RWPE1 (cell line): Measurements from ENCODE around the gene MADD.

Source experiments
- CTCF ChIA-PET: fragments of 350-600 bp; sonication (Branson Sonifier 250); formaldehyde crosslinking; extraction: SDS; loops from one replicate; lab custom pipeline; 2021; lab: Yijun Ruan, JAX
- POLR2A ChIA-PET: fragments of 400-600 bp; formaldehyde crosslinking; extraction: SDS; loops from one replicate; lab custom pipeline; 2020; ENCODE audit warnings: antibody characterized with exemption; ENCODE audit not compliant: low non-redundant PET; lab: Yijun Ruan, JAX
- DNase-seq: peaks from one replicate; pipeline ENCODE4 v3.0.0; 2012; ENCODE audit warnings: low spot score
- H3K27ac ChIP-seq: fragments of 450-650 bp; 2 replicates; pipeline ENCODE4 v1.5.1; 2017
- TF ChIP-seq, protein P1 (sequence below): fragments of 450-650 bp; conservative IDR thresholded peaks from 2 replicates; pipeline ENCODE4 v1.5.1; 2017; ENCODE audit warnings: low read depth, mild to moderate bottlenecking

The MADD gene

DNA sequence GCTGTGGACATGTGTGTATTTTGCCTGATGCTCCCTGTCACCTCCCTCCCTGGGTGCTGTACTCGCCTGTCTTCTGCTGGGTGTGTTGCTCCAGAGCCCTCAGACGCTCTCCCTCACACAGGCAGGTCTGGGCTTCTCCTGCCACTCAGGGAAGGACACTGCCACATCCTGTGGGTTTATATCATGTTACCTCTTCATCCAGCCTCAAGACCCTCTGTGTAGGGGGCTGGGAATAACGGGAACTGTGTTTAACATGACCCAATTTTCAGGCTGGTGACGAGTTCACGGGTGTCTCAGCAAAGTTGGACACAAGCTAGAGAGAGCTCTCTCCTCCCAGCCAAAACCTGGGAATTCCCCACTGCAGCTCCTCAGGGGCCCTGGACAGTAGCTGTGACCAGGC lies 58.0 kb downstream of the MADD start:
- ChIA-PET CTCF (no interaction called here), POLR2A (no interaction called here)
- 0 out of 2 replicates have a peak overlapping the region, but pooled peaks have one; percentile 9 for H3K27ac ChIP-seq
- DNase-seq = no peak
- TF ChIP-seq, protein P1, sequence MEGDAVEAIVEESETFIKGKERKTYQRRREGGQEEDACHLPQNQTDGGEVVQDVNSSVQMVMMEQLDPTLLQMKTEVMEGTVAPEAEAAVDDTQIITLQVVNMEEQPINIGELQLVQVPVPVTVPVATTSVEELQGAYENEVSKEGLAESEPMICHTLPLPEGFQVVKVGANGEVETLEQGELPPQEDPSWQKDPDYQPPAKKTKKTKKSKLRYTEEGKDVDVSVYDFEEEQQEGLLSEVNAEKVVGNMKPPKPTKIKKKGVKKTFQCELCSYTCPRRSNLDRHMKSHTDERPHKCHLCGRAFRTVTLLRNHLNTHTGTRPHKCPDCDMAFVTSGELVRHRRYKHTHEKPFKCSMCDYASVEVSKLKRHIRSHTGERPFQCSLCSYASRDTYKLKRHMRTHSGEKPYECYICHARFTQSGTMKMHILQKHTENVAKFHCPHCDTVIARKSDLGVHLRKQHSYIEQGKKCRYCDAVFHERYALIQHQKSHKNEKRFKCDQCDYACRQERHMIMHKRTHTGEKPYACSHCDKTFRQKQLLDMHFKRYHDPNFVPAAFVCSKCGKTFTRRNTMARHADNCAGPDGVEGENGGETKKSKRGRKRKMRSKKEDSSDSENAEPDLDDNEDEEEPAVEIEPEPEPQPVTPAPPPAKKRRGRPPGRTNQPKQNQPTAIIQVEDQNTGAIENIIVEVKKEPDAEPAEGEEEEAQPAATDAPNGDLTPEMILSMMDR = no peak

DNA sequence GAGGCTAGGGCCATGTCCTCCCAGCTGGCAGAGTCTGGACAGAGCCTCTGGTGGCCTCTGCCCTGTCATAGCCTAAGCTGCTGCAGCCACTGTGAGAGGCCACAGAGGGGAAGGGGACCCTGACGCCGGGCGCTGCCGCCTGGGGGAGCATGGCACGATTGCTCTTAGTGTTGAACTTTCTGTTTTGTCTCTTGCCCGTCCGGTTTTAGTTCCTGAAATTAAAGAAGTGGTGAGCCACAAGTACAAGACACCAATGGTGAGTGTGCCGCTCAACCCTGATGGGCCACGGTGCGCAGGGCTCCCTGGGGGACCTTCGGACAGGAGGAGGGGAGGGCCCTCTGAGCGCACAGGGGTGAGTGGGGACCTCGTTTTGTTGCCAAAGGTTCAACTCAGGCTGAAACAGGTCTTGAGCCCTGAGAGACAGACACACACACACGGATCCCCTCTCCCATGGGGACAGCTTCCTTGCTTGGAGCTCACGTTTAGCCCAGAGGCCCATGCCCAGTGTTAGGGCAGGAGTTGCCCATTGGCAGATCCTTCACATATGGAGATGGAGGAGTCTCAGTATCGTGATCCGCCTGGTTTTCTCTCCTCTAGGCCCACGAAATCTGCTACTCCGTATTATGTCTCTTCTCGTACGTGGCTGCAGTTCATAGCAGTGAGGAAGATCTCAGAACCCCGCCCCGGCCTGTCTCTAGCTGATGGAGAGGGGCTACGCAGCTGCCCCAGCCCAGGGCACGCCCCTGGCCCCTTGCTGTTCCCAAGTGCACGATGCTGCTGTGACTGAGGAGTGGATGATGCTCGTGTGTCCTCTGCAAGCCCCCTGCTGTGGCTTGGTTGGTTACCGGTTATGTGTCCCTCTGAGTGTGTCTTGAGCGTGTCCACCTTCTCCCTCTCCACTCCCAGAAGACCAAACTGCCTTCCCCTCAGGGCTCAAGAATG lies 58.8 kb downstream of the MADD start:
- TF ChIP-seq, protein P1 = no peak
- no peak for DNase-seq
- peak overlapping the region; percentile 58 for H3K27ac ChIP-seq
- ChIA-PET CTCF (interaction anchor here (1.4 kb wide), 1 partner anchor 26 kb away, joined by 3 read pairs; no protein-coding TSS in a partner anchor), POLR2A (no interaction called here)

DNA sequence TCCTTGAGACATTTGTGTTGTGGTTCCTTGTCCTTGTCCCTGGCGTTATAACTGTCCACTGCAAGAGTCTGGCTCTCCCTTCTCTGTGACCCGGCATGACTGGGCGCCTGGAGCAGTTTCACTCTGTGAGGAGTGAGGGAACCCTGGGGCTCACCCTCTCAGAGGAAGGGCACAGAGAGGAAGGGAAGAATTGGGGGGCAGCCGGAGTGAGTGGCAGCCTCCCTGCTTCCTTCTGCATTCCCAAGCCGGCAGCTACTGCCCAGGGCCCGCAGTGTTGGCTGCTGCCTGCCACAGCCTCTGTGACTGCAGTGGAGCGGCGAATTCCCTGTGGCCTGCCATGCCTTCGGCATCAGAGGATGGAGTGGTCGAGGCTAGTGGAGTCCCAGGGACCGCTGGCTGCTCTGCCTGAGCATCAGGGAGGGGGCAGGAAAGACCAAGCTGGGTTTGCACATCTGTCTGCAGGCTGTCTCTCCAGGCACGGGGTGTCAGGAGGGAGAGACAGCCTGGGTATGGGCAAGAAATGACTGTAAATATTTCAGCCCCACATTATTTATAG lies 59.6 kb downstream of the MADD start:
- no peak for DNase-seq
- ChIA-PET CTCF (interaction anchor here (0.9 to 1.4 kb wide), 3 partner anchors 9 to 44 kb away, joined by 3 to 4 read pairs (median 3); no protein-coding TSS in a partner anchor), POLR2A (no interaction called here)
- TF ChIP-seq, protein P1 = no peak
- H3K27ac ChIP-seq = peak overlapping the region; percentile 58

DNA sequence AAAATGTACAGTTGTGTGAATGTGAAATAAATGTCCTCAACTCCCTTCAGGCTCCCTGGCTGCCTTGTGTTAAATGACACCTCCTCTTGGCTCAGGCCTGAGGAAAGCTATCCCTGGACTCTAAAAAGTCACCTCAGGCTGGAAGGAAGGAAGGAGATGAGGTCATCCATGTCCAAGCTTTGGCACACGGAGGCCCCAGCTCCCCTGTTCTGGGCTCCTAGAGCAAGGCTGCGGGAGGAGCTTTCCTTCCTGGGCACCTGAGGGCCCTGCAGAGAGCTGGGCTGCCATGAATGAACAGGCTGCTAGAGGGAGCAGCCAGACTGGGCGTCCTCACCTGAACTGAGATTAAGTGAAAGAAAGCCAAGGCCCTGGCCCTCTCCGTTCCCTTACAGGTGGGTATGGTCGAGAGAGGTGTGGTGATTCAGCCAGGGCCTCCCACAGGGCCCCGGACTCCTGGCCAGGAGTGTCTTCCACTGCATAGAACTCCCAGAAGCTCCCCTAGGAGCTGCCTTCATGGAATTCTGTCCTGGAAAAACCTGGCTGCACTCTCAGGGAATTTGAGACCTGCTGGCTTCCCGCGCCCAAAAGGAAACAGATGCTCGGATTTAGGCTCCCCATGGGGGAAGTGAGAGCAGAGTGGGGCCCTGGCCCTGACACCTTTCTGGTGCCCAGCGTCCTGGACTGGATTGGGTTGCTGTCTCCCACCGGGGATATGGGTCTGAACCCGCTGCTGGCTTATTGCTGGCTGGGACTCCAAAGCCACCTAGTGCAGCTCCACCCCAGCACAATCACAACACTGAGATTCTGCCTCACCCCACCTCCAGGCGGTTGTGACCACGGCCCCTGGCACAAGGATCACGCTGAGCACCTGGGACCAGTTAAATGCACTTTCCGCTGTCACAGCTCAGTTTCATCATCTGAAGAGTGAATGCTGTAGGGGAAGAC lies 60.3 kb downstream of the MADD start:
- ChIA-PET POLR2A (no interaction called here), CTCF (interaction anchor here (0.7 to 1.4 kb wide), 4 partner anchors 9 to 70 kb away, joined by 3 to 4 read pairs (median 3); no protein-coding TSS in a partner anchor)
- TF ChIP-seq, protein P1 = no peak
- peak overlapping the region; percentile 58 for H3K27ac ChIP-seq
- DNase-seq = no peak

DNA sequence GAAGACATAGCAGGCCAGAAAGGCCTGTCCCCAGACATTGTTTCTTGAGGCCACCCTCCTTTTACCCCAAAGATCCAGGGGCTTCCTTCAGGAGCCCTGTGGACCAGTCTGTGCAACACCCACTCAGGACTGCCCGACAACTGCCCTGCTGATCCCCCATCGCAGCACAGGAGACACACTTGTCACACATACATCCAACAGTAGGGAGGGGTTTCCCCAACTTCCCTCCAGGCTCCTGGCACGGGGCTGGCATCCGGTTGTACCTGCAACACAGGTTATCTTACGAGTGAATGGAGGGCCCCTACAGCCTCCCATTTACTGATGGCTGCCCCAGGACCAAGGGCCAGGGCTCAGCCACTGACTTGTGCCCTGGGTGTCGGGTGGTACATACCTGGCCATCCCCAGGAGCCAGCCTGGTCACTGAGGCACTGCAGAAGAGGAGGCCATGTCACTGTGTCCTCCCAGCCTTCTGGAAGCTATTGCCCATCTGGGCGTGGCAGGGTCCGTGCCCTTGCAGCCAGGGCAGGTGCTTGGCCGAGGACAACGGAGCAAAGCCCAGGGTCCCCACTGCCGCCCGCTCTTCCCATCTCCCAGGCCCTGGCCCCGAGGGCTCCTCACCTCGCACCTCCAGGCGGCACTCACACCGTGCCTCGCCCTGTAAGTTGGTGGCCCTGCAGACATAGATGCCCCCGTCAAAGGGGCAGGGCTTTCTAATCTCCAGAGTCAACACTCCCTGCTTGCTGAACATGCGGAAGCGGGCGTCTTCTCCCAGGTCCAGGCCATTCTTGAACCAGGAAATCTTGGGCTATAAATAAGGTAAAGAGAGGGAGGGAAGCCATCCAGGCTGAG lies 61.7 kb downstream of the MADD start:
- CTCF ChIA-PET = no interaction called here
- POLR2A ChIA-PET = no interaction called here
- peak overlapping the region; percentile 21; the same call in 1 of the 2 replicates for H3K27ac ChIP-seq
- TF ChIP-seq, protein P1 = no peak
- DNase-seq = no peak
